ENCODE measurements around the gene EPS15. TPM values are rescaled to one million over a fixed set of nuclear protein-coding genes. Genes with fewer than 3 reads are reported as not detected.

EPS15 gene
- total and polyA plus RNA-seq, 9 of the 15 experiments (the other 6 are each of a cell fraction or from before 2014, with no cell fraction given): 23.1 to 69.0 (median 41.7) TPM

- no peak for TF ChIP-seq HNRNPK (IDR thresholded peaks at IDR 0.05; ENCODE audit: low read depth, low read length, poor library complexity, severe bottlenecking)
- no peak for TF ChIP-seq BRF2 (IDR thresholded peaks at IDR 0.05; ENCODE audit: borderline replicate concordance, insufficient read depth, insufficient read length)
- TF ChIP-seq SREBF2 (CRISPR knock-in tag; IDR thresholded peaks at IDR 0.05): no peak
- TF ChIP-seq POLR2AphosphoS2 (IDR thresholded peaks at IDR 0.05; ENCODE audit: low read length): no peak
- TF ChIP-seq TAL1 (IDR thresholded peaks at IDR 0.05): peak; percentile 37
- peak in 1 of 2 experiments; percentile 34; a peak in 1 of 4 replicates for TF ChIP-seq FOXK2 (conservative IDR thresholded peaks at IDR 0.05 in 1 of 2, IDR thresholded peaks at IDR 0.05 in 1 of 2; ENCODE audit: low read depth in 2 of 2)
- TF ChIP-seq ZNF395 (CRISPR knock-in tag; IDR thresholded peaks at IDR 0.05): no peak
- TF ChIP-seq NFRKB (IDR thresholded peaks at IDR 0.05; ENCODE audit: low read depth): 0 out of 2 replicates have a peak, but pooled peaks have one; percentile 20
- 0 out of 2 replicates have a peak, but pooled peaks have one; percentile 11 for TF ChIP-seq ELF2 (CRISPR knock-in tag; IDR thresholded peaks at IDR 0.05)
- TF ChIP-seq ZBTB33 (CRISPR knock-in tag; IDR thresholded peaks at IDR 0.05): peak; percentile 17; the same call in 1 of the 2 replicates
- TF ChIP-seq DPF2 (IDR thresholded peaks at IDR 0.05): peak; percentile 68
- TF ChIP-seq FOXK1 (CRISPR knock-in tag; IDR thresholded peaks at IDR 0.05; ENCODE audit: borderline replicate concordance): no peak
- no peak for TF ChIP-seq ZNF778 (CRISPR knock-in tag; IDR thresholded peaks at IDR 0.05)
- TF ChIP-seq CHD4 (IDR thresholded peaks at IDR 0.05; ENCODE audit: insufficient read depth, insufficient replicate concordance, low read depth, low read length, poor library complexity, severe bottlenecking): no peak
- no peak; the same call in 1 of the 2 replicates for TF ChIP-seq SP1 (CRISPR knock-in tag; IDR thresholded peaks at IDR 0.05)
These were observed 1.7 kb upstream of the EPS15 start (continued) for GRCh38 chr1:51520700-51521248.

Measured in K562 (cell line).